Fibroblast of peridontal ligament (primary cell): ENCODE results near the gene MATN1.

Experiments used
- DNase-seq: peaks from one replicate; pipeline ENCODE4 v3.0.0-alpha.2; 2010; ENCODE audit errors: extremely low read depth

MATN1 gene

DNA sequence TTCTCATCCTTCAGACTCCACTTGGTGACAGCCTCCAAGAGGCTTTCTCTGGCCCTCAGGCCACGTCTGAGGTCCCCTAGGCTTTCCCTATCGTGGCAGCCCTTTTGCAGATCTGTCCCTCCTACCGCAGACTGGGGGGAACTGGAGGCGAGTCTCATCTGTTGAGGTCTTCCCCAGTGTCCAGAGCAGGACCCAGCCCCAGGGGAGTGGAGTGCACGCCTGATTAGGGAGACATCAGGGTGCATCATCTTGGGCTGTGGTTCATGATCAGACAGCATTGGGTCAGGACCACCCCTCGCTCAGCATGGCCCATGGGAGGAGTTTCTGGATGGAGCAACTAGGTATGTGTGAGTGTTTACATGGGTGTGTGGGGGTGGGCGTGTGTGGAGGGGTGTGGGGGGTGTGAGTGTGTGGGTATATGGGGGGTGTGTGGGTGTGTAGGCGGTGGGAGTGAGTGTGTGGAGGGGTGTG lies 8.5 kb upstream of the MATN1 start:
- DNase-seq = no peak

DNA sequence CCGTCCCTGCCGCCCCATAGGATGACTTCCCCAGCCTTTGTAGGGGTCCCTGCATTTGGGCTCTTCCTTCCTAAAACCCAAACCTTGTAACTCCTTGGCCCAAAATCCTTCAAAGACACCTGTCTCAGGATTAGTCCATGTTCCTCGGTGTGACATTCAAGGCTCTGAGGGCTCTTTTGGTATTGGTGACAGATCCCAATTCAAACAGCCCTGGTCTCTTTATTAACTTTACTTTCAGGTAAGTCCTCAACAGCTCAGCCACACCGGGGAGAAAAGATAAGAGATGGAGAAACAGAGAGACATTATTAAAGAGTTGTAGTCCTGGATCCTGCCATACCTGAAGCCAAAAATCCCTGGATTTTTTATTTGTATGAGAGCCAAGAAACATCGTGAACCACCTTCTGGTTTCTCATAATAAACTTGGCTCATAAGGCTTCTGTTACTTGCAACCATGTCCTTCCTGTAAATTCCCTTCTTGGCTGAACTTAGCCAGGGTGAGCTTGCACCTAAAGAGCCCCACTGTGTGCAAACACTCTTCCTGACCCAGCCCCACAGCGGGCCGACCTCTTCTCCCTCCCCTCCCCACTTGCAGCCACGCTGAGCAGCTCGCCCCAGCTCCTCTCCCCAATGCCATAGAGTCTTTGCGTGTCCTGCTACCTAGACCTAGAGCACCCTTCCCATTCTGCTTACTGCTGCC lies 7.9 kb upstream of the MATN1 start:
- DNase-seq = no peak

DNA sequence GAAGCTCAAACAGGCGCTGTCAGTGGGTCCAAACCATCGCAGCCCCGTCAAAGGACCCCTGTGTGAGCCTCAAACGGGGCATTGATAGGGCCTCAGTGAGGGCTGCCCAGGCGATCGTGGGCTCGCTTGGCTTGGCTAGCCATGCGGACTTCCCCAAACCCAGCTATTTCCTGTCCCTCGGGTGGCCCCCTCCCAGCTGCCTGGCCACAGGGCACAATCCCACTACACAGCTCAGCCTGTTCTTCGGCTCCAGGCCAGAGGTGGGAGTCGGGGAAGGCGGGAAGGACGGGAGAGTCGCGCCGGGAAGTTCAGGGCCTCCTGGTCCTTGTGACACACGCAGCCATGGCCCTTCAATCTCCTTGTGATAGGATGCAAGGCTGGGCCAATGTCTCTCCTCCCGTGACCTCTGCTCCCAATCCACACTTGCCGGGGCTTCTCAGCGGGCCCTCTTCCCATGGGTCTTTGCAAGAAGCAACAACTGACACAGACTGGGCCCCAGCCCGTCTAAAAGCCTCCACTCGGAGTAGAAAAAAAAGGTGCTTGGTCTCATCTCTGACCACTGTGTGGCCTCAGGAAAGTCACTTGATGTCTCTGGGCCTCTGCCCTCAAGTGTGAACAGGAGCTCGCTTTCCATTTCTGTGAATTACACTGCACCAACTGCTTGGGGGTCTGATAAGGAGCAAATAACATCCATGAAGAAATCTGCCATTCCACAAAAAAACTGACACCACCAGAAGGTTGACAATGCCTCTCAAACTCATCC lies 7.1 kb upstream of the MATN1 start:
- DNase-seq = no peak

DNA sequence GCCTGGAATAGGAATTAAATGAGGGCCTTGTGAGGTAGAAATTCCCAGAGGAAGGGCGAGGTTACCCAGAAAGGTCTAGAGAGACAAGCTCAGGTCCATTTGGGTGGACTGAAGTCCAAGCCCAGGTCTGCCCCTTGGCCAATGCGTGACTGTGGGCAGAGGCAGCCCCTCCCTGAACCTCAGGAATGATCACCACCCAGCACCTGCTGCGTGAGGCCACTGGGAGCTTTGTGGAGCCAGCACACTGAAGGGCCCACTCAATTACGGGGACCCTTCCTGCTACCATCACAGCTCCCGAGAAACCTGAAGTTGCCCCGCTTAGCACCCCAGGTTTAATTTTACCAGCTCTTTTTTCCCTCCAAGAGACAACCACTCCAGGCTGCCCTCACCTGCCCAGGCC lies 6.5 kb upstream of the MATN1 start:
- no peak for DNase-seq

DNA sequence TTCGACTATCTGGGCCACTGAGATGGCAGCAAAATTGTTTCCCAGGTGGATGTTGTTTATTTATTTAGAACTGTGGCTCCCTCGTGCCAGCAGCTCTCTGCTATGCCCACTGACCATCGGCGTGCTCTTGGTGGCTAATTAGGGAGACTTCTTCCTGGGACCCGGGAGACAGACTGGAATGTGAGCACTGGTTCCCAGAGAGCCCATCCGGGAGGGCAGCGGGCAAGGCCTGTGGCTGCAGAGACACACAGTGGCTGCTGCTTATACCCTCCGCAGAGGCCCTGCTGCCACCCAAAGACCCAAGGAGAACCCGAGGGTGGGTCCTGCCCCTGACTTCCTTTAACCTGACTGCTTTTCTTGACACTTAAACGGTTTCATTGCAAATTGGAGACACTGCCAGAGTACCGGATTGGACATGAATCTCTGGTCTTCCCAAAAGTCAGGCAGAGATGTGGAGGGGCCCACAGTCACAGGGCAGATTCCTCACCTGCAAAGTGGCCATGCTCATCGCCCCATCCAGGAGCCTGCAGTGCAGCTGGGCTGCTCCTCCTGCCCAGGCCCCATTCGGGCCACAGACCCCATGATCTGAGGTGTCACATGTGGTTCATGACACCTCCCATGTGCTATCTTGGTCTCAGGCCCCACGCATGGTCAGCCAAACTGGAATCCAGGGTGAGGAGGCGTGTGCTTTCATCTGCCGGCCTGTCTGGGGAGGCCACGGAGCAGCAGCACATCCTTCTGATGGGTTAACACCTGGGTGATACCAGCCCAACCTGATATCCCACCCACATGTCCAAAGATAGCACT lies 5.7 kb upstream of the MATN1 start:
- no peak for DNase-seq

DNA sequence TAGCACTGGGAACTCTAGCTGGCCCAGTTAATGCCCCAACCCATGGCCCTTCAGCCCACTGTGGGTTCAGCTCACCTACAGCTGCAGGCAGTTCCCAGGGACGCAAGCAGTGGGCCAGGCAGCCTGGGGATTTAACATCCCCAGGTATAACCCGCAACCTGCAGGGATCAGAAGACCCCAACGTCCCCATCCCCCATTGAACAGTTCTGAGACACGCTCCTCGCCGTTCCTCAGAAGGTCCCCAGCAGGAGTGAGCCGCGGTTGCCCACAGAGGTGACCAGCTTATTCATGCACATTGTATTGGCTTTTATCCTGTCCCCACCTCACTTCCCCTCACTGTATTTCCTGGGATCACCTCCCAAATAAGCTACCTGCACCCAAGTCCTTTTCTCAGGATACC lies 5.0 kb upstream of the MATN1 start:
- DNase-seq = no peak

DNA sequence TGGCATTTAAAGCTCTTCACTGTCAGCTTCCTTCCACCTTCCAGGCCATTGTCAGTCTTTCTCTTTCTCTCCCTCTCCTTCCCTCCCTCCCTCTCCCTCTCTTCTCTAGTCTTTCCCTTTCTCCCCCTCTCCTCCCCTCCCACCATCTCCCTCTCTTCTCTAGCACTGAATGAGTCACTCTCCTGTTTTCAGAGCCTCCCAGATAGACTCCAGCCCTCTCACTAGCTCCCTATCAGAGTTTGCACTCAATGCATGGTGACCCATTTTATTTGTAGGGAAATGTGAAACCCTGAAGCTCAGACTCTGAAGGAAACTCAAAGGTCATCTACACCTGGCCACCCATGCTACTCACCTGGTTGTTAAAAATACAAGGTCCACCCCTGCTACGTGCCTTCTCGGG lies 4.4 kb upstream of the MATN1 start:
- peak; percentile 43 for DNase-seq

DNA sequence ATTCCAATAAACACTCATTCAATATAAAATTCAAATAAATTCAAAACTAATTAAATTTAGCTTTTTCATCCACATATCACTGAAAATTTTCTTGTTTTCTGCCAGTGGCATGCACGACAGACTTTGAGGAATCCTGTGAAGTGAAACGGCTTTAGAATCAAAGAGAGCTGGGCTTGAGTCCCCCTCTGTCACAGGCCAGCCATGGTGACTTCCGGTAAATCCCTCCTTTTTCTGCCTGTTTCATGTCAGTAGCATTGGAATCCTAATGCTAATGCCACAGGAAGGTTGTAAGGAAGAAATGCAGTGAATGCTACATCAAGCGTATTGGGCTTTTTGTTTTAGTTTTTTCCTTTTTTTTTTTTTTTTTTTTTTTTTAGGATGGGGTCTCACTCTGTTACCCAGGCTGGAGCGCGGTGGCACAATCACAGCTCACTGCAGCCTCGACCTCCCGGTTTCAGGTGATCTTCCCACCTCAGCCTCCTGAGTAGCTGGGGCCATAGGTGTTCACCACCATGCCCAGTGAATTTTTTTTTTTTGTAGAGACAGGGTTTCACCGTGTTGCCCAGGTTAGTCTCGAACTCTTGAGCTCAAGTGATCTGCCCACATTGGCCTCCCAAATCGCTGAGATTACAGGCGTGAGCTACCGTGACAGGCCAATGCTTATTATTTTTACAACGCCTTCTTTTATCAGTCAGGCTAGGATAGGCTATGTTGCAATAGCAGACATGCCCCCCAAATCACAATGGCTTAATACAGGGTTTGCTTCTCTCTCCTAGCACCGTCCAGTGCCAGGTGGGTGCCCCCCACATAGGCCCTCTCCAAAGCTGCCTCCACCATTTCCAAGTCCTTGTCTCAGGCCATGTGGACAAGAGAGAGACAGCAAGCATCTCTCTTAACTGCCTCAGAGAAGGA lies 3.6 kb upstream of the MATN1 start:
- DNase-seq = no peak

DNA sequence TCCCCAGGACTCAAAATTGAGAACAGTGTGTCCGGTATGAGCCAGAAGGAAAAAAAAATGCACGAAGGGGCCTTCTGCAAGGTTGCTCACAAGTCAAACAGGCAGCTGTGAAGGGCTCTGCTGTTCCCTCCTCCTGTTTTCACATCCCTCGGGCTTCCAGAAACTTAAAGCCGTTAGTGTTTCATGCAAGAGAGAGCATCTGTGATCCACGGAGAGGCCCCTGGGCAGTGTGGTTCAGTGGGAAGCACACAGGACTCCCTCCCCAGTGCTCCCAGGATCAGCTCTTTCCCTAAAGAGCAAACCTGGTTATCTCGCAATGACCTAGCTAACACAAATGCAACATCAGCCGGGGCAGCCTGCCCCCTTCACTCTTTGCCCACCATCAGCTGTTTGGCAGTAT lies 2.9 kb upstream of the MATN1 start:
- no peak for DNase-seq

DNA sequence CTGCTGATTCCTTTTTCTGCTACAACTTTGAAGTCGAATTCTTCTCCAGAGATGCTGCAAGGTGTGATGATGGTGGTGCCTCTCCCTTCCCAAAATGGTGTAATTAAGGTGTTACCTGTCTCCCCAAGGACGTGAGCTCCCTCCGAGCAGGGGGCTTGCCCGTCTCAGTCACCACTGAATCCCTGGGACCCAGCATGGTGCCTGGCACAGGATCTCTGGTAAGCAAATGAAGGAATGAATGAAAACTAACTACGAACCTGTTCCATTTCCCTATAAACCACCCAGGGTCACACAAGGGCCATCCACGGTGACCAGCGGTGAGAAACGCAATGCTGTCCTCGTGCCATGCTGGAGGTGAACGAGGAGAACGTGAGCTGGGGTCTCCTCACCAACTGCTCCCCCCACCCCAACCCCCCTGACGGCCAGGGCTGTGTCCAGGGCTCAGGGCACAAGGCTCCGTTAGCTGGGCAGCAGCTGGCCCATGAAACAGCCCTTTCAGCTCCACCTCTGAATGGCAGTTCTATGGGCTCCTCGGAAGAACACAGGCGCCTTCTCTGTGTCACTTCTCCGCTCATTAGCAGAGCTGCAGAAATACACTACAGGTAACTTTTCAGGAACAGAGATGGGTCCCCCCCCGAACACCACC lies 2.2 kb upstream of the MATN1 start:
- no peak for DNase-seq

DNA sequence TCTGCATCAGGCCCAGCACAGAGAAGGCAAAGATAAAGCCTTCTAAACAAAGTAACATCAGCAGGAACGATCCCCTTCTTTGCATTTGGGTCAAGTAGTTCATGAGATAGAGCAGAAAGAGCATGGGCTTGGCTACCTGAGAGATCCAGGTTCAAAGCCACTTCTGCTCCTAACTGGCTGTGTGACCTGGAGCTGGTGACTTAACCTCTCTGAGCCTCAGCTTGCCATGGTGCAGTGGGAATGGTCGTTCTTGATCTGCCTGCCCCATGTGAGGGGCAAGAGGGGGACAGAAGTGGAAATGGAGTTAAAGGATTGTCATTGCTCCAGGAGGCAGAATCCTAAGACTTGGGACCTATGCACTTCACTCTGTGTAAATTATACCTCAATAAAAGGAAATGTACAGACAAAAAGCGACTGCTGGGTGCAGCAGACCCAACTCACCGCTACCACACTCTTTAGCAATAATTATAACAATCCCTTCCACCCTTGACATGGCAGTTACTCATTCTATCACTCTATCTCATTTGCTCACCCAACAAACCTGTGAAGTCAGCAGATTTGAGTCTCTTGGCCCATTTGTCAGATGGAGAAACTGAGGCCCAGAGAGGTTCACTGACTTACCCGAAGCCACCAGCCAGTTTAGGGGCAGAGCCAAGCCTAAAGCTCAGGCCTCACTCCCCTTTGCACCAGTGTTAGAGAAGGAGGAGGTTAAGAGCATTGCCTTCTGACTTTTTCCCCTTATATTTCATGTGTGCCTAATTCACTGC lies 1.5 kb upstream of the MATN1 start:
- no peak for DNase-seq

DNA sequence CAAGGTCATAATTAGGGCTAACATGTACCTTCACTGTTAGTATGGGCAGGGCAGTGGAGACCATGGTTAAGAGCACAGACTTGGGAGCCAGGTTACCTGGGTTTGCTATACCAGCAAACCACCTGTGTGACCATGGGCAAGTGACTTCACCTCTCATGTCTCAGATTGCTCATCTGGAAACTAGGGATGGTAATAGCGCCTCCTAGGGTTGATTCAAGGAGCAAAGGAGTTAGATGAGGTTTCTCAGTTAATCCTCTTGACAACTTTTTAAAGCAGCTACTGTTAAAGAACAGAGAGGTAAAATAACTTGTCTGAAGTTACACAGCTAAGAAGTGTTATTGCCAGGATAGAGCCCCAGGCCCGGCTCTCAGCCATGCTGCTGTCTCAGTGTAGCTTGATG lies 790 bp upstream of the MATN1 start:
- no peak for DNase-seq

DNA sequence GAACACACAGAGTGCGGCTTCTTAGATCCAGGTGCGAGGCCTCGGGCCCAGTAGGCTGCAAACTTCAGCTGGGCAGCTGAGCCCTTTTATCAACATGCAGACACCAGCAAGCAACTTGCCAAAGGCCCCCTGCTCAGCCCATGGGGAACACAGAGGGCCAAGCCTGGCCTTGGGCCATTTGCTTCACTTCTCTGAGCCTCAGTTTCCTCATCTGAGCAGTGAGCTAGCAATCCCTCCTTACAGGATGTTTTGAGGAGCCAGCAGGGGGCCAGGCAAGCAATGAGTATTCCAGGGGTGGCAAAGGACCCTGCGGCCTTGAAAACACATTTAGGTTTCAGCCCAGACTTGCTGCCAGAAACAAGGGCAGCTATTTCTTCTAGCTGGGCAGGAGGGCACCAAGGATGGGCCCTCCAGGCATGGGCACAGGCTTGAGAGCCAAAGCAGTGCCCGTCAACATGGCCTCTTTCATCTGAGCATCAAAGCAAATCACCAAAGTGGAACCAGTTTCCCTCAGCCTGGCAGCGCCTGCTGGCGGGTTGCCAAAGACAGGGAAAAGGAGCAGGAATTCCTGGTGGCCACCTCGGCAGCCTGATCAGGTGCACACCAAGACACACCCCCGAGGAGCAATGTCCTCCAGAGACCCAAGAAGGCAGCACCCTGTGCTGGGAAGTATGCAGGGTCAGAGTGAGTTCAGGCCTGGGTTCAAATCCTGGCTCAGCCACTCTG lies 1.4 kb downstream of the MATN1 start:
- no peak for DNase-seq

DNA sequence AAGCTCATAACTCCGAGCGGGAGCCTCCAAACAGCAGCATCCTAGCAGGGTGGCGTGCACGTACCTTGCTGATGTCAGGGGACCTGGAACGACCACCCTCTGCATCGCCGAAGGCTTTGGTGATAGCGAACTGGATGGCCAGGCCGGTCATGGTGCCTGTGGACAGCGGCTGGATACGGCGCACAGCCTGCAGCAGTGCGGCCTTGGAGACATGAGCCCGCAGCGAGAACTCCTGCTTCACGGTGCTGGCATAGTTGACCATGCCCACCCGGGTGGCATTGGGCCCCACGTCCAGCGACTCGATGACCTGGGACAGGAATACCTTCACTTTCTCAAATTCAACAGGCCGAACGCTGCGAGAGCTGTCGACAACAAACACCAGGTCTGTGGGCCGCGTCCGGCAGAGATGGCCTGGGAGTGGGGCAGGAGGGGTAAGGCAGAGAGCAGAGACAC lies 2.0 kb downstream of the MATN1 start:
- no peak for DNase-seq

DNA sequence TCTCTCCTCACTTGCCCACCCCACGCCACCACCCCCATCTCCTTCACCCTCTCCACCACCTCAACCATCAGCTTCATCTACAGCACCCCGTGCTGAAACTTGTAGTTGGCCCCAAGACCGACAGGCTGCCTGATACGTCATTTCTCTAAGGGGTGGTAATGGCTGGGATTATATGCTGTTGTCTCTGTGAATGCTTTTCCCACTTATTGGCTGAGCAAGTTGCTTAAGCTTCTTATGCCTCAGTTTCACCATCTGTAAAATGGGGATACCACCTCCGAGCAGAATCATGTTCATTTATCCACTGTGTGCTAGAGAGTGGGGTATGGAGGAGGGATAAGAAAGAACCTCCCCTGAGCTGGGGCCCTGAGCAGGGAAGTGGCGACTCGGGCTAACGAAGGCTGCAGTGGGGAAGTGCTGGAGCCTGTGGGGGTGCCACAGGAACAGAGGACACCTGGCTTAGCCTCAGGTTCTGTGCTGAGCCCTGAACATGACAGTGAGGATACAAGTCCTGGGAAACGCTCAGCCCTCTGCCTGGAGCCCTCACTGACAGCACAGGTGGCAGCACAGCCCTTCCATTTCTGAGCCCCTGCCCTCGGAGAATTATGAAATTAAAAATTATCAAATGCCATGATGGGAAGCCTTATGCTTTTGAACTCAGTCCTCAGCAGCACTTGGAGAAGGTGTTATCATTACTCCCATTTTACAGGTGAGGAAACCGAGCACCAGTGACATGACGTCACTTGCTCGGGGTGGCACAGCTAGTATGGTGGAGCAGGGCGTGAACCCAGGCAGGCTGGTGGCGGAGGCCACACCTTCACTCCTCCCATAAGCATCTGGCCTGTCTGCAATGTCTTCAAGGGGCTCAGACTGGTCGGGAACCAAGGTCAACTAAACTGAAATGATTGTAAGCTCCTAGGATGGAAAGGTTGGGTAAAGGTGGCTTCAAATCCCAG lies 2.8 kb downstream of the MATN1 start:
- no peak for DNase-seq

DNA sequence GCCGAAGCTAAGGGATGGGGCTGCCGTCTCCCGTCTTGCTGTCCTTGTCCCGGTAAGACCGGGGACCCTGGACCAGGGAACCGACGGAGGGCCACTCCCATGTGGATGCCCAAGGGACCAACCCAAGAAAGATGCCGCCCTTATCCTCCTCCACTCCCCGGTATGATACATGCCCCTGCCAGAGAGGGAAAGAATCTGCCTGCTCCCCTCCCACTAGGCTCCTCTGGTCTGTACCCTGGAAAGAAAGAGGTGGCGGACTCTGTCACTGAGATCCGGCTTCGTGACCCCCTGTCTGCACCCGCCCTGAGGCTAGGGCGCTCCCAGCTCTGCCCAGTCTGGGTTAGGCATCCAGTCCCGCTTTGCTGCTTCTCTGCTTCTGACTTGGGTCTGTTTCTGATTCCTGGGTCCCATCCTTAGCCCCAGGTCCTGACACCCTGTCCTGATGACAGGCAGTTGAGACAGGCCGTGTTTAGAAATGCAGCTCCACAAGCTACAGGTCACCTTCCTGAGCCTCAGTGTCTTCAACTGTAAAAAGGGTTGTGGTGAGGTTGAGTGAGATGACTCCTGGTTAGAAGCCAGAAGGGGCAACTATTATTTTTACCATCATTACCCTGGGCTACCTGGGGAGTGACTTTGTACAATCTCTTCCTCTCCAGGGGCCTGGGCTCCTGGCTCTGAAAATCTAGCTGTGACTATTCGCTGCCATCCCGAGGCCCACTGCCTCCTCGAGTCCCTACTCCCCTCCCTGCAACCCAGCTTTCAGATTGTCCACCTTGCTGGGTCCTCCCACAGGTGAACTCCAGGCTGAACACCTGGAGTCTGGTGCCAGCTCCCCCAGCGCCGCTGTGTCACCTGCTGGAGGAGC lies 3.7 kb downstream of the MATN1 start:
- DNase-seq = peak; percentile 53

DNA sequence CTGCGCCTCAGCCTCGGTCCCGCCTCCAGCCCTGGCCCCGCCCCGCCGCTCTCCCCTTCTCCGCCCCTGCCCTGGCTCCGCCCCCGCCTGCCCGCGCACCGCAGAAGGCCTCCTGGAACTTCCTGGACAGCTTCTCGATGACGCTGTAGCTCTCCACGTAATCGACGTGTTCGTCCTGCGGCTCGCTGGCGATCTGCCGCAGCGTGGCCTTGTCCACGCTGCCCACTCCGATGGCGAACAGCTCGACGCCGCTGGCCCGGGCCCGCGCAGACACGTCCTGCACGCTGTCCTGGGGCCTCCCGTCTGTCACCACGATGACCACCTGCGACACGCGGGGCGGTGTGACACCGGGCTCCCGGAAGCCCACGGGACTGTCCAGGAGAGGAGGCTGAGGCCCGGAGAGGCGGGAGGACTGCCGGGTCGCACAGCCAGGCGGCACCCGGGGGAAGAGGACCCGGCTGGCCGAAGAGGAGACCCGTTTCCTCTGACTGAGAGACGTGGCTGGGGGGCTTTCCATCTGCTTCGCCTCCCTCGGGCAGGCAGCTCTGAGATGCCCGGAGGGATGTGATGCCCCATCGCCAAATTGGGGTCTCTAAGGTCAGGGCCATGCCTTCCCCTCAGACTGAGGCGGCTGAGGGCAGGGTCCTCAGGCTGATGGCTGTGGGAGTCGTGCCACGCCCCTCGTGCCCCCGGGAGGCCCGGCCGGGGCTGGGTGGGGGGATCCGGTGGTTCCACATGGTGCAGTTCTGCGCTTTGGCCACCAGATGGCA lies 4.6 kb downstream of the MATN1 start:
- peak; percentile 97 for DNase-seq
